NCI-H1417 (cell line): ENCODE data around the gene APOC3.
A peak's percentile ranks its signal among the peaks of the same experiment; 100 is the strongest.

Source experiments
- DNase-seq, 3 experiments: peaks; one replicate each; lab custom pipeline; 2025; lab: John Stamatoyannopoulos, UW

Gene APOC3

DNA sequence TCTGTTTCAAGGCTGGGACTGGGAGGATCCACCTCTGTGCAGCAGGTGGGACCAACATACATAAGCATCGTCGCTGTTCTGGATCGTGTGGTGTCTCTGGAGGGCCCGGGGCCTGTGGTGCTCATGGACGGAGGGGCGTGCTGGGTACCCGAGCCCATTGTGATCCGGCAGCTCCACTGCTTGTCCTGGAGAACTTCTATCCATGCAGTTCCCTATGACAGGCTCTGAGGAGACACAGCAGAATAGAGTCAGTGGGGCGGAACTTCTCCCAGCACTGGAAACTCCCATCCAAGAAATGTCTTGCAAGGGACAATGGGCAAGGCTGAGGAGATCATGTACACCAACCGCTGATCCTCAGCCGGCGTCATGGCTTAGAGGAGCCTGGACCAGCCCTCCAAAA is 19.4 kb downstream of the APOC3 start:
- no peak for DNase-seq

DNA sequence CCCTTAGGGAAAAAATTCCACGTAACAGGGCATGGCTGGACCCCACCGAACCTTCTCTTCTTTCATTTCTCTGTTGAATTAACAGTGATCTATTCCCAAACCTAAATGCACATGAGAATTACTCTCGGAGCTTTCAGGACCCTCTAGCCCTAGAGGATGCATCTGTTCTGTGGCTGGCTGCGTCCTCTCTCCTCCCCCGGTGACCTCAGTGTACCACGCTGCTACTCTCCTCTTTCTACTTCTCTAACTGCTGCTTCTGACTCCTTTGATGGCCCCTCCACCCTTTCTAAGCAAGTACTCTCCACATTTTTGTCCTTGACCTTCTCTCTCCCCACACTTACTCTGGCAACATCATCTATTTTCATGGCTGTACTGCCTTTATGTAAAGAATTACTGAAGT is 19.8 kb downstream of the APOC3 start:
- no peak for DNase-seq

GRCh38 chr11:116851626-116852025 is 21.9 kb downstream of the APOC3 start:
- DNase-seq, result no peak

GRCh38 chr11:116852261-116853031 is 22.7 kb downstream of the APOC3 start:
- peak in 1 of 3 experiments; percentile 38 for DNase-seq

GRCh38 chr11:116853461-116854073 is 23.9 kb downstream of the APOC3 start:
- no peak for DNase-seq

GRCh38 chr11:116855413-116855812 is 25.7 kb downstream of the APOC3 start:
- DNase-seq, result no peak

- no peak for DNase-seq
These were observed 26.7 kb downstream of the APOC3 start for GRCh38 chr11:116856423-116856822.

DNA sequence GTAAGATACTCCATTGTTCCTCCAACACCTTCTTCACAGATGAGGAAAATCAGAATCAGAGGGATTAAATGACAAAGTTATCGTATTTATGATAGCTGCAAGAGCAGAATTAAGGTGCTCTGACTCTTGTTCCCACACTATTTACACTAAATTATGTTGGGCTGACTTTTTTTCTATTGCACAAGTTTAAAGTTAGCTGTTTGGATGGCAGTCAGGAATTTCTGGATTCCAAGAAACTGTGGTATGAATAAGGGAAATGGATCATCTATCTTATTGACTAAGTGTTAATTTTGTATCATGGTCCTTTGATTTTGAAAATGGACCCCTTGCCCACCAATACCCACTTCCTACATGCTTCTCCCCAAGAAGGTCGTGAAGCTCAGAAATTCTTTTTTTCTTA is 27.6 kb downstream of the APOC3 start:
- no peak for DNase-seq

- no peak for DNase-seq
These were observed 28.2 kb downstream of the APOC3 start for GRCh38 chr11:116857936-116858335.

DNA sequence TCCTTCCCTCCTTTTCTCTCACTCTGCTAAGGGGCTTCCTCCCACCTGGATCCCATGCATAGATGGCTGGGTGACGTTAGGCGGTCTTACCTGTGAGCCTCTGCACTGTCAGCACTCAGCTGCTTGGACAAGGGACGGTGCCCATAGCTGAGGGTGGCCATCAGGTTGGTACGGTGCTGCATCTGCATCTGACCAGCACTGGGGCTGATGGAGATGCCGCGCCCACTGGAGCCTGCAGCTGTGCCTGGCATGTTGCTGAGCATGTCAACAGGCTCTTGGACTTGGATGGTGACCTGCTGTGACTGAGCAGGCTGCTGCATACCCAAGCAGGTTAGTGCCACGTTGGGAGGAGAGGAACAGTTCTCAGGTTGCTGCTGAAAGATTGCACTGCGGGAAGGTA is 29.5 kb downstream of the APOC3 start:
- DNase-seq, result no peak

DNA sequence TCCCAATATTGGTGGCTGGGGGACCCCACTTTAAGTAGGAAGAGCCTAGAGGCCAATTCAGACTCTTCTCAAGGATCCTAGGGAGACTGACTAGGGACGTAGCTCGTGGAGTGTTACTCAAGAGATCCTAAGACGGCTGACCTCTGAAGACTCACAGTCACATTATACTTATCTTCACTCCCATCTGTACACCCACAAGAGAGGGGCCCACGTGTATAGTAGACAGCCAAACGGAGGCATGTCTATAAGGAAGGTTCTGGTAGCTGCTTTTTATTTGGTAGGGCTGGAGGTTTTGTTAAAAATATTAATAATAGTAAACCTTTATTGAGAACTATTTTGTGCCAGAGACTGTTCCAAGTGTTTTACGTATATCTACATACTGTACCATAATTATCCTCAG is 30.6 kb downstream of the APOC3 start:
- no peak for DNase-seq

- no peak for DNase-seq
These were observed 31.8 kb downstream of the APOC3 start for GRCh38 chr11:116861539-116861938.

- no peak for DNase-seq
These were observed 32.5 kb downstream of the APOC3 start for GRCh38 chr11:116862185-116862584.

- DNase-seq, result no peak
These were observed 33.2 kb downstream of the APOC3 start for GRCh38 chr11:116862951-116863350.

- DNase-seq, result no peak
These were observed 34.8 kb downstream of the APOC3 start for GRCh38 chr11:116864531-116864930.

- DNase-seq, result no peak
These were observed 36.0 kb downstream of the APOC3 start for GRCh38 chr11:116865696-116866095.

DNA sequence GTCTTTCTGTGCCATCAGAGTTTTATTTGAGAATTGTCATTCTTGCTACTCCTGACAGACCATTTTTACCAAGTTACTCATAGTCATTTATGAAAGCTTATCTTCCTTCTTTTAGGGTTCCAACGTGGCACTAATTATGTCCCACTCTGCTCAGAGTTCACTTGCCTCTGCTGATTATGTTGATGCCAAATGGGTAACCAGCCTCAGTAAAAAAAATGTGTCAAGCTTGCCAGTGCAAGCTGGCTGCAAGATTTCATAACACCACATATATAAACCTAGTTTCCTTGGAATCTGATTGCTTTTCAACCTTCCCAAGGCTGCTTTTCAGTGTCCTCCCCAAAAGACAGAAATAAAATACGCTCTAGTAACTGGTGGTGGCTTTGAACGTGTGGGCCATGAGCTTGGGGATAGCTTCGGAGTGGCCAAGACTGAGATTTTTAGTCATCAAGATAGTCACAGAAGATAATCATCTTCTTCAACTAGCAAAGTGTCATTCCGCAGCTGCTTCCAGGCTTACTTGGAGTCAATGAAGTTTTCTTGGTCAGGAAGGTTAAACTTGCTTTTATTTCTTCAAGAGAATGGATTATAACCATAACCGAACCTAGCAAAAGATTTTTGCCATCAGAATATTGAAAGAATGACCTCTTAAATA is 37.2 kb downstream of the APOC3 start:
- no peak for DNase-seq

DNA sequence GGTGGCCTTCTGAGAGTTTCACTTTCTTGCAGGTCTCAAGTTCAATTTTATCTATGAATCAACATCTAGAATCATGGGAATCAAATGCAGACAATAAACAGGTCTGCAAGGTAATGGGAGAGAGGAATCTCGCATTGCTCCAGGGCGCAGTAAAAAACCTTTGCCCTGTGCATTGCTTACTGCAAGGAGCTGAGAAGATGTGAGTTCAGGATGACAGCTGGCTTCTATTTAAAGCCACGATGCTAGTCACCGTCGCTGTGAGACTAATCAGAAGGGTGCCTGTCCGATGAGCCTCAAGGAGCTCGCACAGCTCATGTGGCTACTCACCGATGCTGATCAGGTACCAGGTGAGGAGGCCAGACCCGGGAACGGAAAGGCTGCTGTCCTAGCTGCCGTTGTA is 37.9 kb downstream of the APOC3 start:
- no peak for DNase-seq

- DNase-seq, result no peak
These were observed 38.4 kb downstream of the APOC3 start for GRCh38 chr11:116868066-116868465.

DNA sequence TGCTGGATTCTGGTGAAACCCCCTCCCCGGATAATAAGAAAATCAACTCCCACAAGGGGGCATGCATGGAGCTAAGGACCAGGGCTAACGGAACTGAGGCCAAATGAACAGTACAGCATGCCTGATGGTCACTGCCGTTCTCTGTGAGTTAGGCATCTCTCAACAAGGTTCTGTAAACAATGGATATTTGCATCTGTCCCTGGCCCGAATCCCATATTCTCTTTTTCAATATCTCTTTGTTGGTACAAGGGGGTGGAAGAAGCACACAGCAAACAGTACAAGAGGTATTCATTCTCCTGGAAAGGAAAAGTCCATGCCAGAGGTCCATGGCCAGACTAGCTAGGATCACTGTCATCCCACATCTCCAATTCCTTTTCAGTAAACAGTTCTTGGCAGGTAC is 39.9 kb downstream of the APOC3 start:
- DNase-seq, result no peak

- no peak for DNase-seq
These were observed 40.3 kb downstream of the APOC3 start for GRCh38 chr11:116870054-116870453.

- no peak for DNase-seq
These were observed 41.5 kb downstream of the APOC3 start for GRCh38 chr11:116871248-116871647.

GRCh38 chr11:116873381-116873780 is 43.7 kb downstream of the APOC3 start:
- DNase-seq, result no peak
